A673 (cell line): Measurements from ENCODE around the gene PDE6C.

Source experiments
- EZH2 ChIP-seq: fragments of 200-600 bp; sonication (generic); IDR thresholded peaks from 2 replicates; pipeline ENCODE4 v1.6.1; 2017; ENCODE audit warnings: borderline replicate concordance, low read depth, mild to moderate bottlenecking, mixed read lengths, antibody characterized with exemption, low read length; ENCODE audit not compliant: poor library complexity, severe bottlenecking
- TF ChIP-seq, protein P1 (sequence below): fragments of 300-800, 200-600 bp; sonication (generic); conservative IDR thresholded peaks from 2 replicates; pipeline ENCODE4 v1.5.1; 2017; ENCODE audit warnings: low read depth, mild to moderate bottlenecking, antibody characterized with exemption, low read length, moderate library complexity, mixed read lengths

GRCh38 chr10:93589648-93590562 is 22.4 kb upstream of the PDE6C start:
- TF ChIP-seq, protein P1, sequence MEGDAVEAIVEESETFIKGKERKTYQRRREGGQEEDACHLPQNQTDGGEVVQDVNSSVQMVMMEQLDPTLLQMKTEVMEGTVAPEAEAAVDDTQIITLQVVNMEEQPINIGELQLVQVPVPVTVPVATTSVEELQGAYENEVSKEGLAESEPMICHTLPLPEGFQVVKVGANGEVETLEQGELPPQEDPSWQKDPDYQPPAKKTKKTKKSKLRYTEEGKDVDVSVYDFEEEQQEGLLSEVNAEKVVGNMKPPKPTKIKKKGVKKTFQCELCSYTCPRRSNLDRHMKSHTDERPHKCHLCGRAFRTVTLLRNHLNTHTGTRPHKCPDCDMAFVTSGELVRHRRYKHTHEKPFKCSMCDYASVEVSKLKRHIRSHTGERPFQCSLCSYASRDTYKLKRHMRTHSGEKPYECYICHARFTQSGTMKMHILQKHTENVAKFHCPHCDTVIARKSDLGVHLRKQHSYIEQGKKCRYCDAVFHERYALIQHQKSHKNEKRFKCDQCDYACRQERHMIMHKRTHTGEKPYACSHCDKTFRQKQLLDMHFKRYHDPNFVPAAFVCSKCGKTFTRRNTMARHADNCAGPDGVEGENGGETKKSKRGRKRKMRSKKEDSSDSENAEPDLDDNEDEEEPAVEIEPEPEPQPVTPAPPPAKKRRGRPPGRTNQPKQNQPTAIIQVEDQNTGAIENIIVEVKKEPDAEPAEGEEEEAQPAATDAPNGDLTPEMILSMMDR = no peak
- TF ChIP-seq EZH2 = no peak
